ENCODE data around the gene CACHD1.

GRCh38 chr1:64550510-64550909 is 80.6 kb downstream of the CACHD1 start:
- no peak for TF ChIP-seq POLR2A (IDR thresholded peaks at IDR 0.05)
- TF ChIP-seq CTCF (IDR thresholded peaks at IDR 0.05) = no peak

Measured in prostate gland (tissue), 2 donors.